GM12872 (cell line): ENCODE results near the gene KRT78.

Experiments
- CTCF ChIP-seq: IDR thresholded peaks from 3 replicates; pipeline ENCODE4 v1.5.1; 2011; ENCODE audit warnings: low read depth, mild to moderate bottlenecking, low read length, moderate library complexity; ENCODE audit not compliant: insufficient read depth

The KRT78 gene

GRCh38 chr12:52844386-52844785, 4.4 kb downstream of the KRT78 start:
- TF ChIP-seq CTCF, result no peak

- TF ChIP-seq CTCF, result no peak
Observed at GRCh38 chr12:52839436-52840105, 9.2 kb downstream of the KRT78 start.

- no peak for TF ChIP-seq CTCF
Observed at GRCh38 chr12:52838609-52839435, 10.0 kb downstream of the KRT78 start.

DNA sequence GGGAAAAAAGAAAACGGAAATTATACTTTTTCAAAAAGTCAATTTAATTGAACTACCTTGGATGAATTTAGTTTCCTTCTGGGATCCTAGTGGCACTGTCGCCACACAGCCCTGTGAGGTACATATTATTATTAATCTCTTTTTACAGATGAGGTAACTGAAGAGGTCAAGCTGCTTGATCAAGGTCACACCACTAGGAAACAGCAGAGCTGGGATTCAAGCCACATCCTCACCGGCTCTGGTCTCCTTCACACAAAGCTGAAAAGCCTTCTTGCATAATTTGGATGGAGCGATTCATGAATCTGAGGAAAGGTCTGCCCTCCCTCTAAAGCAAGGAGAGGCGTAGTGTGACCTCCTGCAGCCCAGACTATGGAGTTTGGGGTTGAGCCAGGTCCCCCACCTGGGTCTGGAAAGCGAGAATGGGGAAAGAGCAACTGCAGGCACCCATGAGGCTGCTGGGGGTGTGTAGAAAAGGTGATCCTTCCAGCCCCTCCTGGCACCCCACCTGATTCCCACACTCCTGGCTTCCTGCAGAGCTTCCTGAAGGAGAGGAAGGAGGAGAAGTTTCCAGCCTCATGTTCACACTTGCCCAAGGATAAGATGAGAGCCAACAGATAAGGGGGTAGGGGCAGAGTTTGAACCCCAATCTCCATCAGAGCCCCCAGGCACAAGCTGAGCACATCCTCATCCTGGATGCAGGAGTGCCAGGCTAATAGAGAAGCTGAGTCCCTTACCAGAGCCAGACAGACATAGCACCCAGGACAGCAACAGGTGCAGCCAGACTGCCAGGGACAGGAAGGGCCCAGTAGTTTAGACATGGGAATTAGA, 10.8 kb downstream of the KRT78 start:
- no peak for TF ChIP-seq CTCF

GRCh38 chr12:52837413-52837741, 11.4 kb downstream of the KRT78 start:
- no peak for TF ChIP-seq CTCF

GRCh38 chr12:52836491-52837412, 12.0 kb downstream of the KRT78 start:
- no peak for TF ChIP-seq CTCF
